HG02938 (cell line): ENCODE measurements around the gene RPL13.

ENCODE experiments used
- ATAC-seq: cut with Tn5 transposase; IDR thresholded peaks from one replicate; pipeline ENCODE4 v1.9.1; 2021; ENCODE audit warnings: mild to moderate bottlenecking, moderate library complexity; ENCODE audit not compliant: unreplicated experiment

RPL13 gene

DNA sequence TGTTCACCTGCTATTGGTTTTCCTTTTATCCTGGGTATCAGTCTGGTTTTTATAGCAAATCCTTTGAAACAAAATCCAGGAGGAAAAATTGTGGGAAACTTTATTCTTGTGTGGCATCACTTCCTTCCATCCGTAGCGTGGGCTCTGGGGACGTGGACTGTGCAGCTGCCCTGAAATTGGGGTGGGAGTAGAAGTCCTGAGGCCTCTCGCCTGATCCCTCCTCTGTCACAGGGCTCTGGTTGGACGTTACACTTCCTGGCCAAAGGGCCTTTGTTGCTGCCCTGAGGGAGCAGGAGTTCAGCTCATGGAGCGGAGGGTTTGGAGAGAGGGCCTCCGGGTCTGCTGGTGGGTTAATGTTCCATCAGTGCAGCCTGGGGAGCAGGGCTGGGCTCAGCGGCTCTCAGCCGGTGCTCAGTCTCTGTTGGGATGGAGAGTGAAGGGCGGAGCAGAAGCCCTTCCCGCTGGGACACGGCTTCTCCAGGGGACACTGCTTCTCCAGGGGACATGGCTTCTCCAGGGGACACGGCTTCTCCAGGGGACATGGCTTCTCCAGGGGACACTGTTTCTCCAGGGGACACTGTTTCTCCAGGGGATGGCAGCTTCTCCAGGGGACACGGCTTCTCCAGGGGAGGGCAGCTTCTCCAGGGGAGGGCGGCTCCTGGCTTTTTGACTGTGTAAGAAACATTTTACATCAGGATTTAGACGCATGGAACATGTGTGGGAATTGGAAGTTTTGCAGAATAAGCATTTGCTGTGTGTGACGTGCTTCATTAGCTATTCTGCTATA lies 15.2 kb upstream of the RPL13 start:
- ATAC-seq = no peak

DNA sequence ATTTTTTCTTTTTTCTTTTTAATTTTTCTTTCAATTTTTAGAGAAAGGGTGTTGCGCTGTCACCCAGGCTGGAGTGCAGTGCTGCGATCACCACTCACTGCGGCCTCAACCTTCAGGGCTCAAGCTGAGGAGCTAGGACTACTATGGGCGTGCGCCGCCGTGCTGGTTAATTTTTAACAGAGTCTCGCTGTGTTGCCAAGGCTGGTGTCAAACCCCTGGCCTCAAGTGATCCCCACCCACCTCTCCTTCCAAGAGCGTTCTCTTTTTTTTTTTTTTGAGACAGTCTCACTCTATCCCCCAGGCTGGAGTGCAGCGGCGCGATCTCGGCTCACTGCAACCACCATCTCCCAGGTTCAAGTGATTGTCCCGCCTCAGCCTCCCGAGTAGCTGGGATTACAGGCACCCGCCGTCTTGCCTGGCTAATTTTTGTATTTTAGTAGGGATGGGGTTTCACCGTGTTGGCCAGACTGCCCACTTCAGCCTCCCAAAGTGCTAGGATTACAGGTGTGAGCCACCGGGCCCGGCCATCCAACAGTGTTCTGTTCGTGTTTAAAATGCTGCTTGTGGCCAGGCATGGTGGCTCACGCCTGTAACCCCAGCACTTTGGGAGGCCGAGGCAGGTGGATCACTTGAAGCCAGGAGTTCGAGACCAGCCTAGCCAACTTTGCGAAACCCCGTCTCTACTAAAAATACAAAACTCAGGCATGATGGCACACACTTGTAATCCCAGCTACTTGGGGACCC lies 14.5 kb upstream of the RPL13 start:
- no peak for ATAC-seq

GRCh38 chr16:89546781-89547180 lies 13.7 kb upstream of the RPL13 start:
- no peak for ATAC-seq

- no peak for ATAC-seq
Observed at GRCh38 chr16:89547291-89547690, 13.2 kb upstream of the RPL13 start.

DNA sequence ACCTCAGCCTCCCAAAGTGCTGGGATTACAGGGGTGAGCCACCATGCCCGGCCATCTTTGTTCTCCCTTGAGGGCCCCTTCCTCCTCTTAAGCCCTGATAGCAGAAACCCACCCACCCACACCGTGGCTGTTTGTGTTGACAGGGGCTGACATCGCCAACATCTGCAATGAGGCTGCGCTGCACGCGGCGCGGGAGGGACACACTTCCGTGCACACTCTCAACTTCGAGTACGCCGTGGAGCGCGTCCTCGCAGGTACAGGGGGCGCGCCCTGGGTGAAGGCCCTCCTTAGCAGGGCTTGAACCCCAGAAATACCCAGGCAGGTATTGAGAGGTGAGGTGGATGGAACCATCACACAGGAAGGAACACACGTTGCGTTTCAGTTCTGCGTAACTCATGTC lies 12.6 kb upstream of the RPL13 start:
- no peak for ATAC-seq

DNA sequence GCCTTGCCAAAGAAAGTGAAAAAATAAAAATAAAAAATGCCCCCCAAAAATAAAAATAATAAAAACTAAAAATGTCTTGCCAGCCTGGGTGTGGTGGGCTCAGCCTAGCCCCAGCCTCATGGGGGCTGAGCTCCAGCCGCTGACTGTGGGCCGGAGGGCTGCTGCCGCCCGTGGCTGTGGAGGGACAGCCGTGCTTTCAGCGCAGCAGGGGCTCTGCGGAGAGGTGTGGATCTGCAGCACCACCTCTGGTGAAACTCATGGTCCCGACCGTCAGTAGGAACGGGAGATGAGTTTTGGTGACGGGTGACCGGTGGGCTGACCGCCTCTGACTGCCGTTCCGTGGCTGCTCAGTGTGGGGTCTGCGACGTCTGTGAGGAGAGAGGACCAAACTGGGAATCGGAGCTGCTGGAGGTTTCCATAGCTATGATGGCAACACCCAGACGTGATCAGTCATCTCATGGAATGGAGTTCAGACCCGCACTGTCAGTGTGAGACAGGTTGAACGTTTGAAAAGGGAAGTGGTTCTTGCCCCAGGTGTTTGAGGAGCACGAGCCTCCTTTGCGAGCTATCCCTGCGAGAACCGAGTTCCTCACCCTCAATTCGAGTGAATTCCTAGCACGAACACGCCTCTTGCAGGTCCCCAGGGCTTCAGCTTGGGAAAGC lies 12.0 kb upstream of the RPL13 start:
- no peak for ATAC-seq

- ATAC-seq = no peak
Observed at GRCh38 chr16:89549007-89549700, 11.3 kb upstream of the RPL13 start.

DNA sequence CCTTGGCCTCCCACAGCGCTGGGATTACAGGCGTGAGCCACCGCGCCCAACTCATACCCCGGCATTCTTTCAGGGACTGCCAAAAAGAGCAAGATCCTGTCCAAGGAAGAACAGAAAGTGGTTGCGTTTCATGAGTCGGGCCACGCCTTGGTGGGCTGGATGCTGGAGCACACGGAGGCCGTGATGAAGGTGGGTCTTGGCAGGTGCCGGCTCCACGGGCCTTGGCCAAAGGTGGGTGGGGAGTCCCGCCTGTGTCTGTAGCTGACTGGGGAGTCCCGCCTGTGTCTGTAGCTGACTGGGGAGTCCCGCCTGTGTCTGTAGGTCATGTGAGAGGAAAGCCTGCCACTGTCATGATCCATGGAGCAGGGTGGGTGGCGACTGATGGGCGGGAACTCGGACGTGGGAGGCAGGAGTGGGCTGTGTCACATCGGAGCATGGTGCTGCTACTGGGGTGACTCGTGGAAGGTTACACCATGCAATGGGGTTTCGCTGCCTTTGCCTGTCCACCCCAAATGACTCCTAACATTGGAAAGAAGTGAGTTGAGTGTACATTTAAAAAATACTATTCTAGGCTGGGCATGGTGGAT lies 10.0 kb upstream of the RPL13 start:
- no peak for ATAC-seq

DNA sequence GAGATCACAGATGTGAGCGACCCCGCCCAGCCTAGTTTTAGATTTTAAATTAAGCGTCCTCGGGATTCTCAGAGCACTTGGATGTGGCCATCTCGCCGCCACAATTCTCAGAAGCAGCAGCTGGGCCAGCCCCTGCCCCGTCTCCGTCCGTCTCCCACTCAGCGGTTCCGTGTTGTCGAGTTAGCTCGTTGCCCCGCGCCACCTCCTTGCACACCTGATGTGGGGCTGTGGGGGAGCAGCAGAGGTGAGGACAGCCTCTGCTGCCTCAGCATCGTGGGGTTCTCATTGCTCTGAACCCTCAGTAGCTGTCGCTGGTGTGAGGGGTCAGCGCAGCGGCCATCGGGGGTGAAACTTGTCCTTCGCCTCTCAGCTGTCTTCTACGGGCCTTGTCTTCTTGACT lies 8.2 kb upstream of the RPL13 start:
- ATAC-seq = no peak

DNA sequence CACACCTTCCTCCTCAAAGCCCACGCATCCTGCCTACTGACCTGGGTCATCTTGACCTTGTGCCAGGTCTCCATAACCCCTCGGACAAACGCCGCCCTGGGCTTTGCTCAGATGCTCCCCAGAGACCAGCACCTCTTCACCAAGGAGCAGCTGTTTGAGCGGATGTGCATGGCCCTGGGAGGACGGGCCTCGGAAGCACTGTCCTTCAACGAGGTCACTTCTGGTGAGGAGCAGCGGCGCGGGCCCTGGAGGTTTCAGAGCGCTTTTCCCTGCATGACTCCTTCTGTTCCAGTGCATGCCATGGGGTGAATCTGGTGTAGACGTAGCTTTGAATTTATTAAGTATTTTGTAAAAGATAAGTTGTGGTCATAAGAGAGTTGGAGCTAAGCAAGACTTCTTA lies 7.6 kb upstream of the RPL13 start:
- ATAC-seq = no peak

DNA sequence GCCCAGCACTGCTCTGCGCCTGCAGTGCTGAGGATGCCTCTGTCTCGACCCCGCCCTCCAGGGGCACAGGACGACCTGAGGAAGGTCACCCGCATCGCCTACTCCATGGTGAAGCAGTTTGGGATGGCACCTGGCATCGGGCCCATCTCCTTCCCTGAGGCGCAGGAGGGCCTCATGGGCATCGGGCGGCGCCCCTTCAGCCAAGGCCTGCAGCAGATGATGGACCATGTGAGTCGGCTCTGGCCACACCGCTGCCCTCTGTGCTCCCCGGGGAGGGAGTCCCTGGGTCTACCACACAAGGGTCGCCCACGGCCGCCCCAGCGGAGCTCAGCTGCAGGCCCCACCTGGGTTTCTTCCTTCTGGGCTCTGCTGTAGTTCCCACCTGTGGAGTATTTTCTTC lies 6.7 kb upstream of the RPL13 start:
- no peak for ATAC-seq

DNA sequence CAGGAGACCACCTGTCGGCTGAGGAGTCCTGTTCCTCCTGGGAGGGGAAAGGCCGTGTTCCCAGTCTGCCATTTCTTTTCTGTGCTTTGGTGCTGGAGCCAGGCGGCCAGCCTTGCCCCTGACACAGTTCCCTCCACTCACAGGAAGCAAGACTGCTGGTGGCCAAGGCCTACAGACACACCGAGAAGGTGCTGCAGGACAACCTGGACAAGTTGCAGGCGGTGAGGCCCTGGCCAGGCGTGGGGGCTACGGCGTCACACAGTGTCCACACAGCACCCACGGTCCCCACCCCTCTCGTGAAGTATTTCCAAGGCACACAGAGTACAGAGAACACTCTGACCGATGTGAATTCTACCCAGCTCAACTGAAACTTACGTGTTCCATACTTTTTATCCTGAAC lies 6.1 kb upstream of the RPL13 start:
- ATAC-seq = no peak

GRCh38 chr16:89555265-89555664 lies 5.2 kb upstream of the RPL13 start:
- no peak for ATAC-seq

GRCh38 chr16:89555780-89556179 lies 4.7 kb upstream of the RPL13 start:
- ATAC-seq = no peak

DNA sequence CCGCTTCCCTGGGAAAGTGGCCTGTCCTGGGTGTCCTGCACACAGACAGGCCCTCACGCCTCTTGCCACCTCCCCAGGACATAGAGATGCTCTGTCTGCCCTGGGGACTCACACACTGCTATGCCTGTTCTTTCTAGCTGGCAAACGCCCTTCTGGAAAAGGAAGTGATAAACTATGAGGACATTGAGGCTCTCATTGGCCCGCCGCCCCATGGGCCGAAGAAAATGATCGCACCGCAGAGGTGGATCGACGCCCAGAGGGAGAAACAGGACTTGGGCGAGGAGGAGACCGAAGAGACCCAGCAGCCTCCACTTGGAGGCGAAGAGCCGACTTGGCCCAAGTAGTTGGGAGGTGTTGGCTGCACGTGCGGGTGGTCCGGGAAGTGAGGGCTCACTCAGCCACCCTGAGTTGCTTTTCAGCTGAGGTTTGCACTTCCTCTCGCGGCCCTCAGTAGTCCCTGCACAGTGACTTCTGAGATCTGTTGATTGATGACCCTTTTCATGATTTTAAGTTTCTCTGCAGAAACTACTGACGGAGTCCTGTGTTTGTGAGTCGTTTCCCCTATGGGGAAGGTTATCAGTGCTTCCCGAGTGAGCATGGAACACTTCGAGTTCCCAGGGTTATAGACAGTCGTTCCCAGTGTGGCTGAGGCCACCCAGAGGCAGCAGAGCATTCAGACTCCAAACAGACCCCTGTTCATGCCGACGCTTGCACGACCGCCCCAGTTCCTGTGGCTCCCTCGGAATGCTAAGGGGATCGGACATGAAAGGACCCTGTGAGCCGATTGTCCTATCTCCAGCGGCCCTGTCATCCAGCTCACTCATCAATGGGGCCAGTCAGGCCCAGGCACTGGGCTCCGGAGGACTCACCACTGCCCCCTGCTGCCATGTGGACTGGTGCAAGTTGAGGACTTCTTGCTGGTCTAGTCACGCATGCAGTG lies 3.5 kb upstream of the RPL13 start:
- no peak for ATAC-seq

DNA sequence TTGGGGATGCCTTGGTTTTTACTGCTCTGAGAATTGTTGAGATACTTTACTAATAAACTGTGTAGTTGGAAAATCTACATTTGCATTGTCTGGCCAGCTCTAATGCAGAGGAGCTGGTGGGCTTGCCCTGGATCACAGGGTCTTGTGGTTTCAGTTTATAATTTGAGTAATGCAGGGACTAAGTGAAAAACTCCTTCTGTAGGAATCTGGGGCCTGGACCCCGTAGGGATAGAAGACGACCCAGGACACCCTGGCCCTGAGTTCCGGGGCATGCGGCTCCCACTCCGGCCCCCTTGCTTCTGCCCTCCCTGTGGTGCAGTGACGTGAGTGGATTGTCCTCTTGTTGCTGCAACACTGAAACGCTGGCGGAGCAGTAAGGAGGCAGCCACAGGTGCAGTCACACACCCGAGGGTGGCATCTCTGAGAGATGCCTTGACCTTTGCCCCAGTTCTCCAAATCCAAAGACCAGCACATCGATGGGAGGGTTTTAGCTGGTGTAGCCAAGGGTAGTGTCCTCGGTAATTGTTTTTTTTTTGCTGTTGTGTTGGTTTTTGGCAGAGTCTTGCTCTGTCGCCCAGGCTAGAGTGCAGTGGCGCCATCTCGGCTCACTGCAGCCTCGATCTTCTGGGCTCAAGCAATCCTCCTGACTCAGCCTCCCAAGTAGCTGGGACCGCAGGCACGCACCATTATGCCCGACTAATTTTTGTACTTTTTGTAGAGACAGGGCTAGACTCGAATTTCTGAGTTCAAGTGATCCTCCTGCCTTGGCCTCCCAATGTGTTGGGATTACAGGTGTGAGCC lies 2.6 kb upstream of the RPL13 start:
- ATAC-seq = no peak

DNA sequence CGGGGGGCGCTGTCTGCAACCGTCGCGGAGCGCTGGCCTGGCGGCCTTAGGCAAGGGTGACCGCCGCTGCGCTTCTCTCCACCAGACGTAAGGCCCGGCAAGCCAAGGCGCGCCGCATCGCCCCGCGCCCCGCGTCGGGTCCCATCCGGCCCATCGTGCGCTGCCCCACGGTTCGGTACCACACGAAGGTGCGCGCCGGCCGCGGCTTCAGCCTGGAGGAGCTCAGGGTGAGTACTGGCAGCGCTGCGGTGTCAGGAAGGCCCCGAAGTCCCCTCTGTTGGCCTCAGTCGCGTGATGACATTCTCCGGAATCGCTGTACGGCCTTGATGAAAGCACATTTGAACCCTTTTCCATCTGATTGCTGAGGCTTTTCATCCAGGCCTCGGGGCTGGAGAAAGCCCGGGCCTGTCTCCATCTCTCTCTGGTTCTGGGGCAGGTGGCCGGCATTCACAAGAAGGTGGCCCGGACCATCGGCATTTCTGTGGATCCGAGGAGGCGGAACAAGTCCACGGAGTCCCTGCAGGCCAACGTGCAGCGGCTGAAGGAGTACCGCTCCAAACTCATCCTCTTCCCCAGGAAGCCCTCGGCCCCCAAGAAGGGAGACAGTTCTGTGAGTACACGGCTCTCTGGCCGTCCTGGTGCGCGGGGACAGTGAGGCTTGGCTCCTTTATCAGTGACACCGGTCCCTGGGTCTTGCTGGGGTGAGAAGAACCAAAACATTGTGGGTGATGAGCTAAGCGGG lies 831 bp downstream of the RPL13 start:
- ATAC-seq = peak; percentile 17

- no peak for ATAC-seq
Observed at GRCh38 chr16:89561884-89562599, 1.6 kb downstream of the RPL13 start.
